Measurements from ENCODE around the gene CEACAM4. TPM values are rescaled to one million over a fixed set of nuclear protein-coding genes. Genes with fewer than 3 reads are reported as not detected.

The CEACAM4 gene
- total RNA-seq, 1 experiment from 2014 or later: not detected

DNA sequence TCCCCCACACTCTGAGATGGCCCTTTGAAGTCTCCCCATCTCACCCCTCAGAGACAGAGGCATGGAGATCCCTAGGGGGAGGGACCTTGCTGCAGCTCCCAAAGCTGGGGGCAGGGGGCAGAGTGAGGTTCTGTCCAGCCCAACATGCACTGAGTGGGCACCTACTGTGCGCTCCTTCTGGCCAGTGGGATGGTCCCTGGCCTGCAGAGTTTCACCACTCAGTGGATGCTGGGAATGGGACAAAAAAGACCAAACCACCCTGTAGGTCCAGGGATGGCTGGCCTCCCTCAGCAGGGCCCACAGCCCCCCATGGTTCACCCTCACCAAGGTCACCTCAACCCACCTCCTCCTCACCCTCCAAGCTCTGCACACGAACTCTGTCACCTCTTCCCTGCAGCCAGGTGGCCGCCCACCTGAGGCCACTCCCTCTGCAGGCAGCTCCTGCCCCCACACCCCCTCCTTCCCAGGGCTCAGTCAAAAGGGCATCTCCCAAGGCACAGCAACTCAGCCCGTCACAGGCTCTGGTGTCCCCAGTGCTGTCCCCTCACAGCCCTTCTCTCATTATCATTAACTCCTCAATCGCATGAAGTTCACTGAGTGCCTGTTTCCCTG lies 34.8 kb downstream of the CEACAM4 start:
- H3K4me2 ChIP-seq (ENCODE audit: low read length): no peak overlapping the region
- ChIA-PET RAD21 (ENCODE audit: low non-redundant PET in 1 of 2, low total read pairs in 2 of 2, uncharacterized antibody in 2 of 2, unreplicated experiment in 2 of 2) (no interaction called here), POLR2A (no interaction called here), CTCF (no interaction called here)
- no TSS peak for BruUV-seq (replicated peaks)
- H3K79me2 ChIP-seq (ENCODE audit: insufficient read depth, low read length): no peaks in the 10 kb centered on the region
- no peak overlapping the region for H3K27ac ChIP-seq (ENCODE audit: low read depth, low read length)
- no peaks in the 10 kb centered on the region for H3K4me1 ChIP-seq (ENCODE audit: control insufficient read depth in 1 of 2, insufficient read depth in 2 of 2, low read length in 2 of 2)
- peaks cover 7% of the 10 kb centered on the region; the same call in 1 of the 2 replicates for H3K27me3 ChIP-seq (ENCODE audit: insufficient read depth, low read length)
- no peak for ATAC-seq
- no peak overlapping the region for H3K9ac ChIP-seq (ENCODE audit: low read length)
- no peaks in the 10 kb centered on the region for H3K36me3 ChIP-seq (ENCODE audit: control insufficient read depth in 1 of 2, insufficient read depth in 2 of 2, low read length in 2 of 2)
- no peak overlapping the region for H3K4me3 ChIP-seq (replicated peaks in 1 of 2; ENCODE audit: low read depth in 1 of 2, low read length in 2 of 2)
- no peaks in the 10 kb centered on the region for H3K9me3 ChIP-seq (ENCODE audit: control insufficient read depth in 1 of 2, insufficient read depth in 1 of 2, low read depth in 1 of 2, low read length in 2 of 2)
- TF ChIP-seq ZFX (IDR thresholded peaks at IDR 0.05) (no peak), RAD21 (IDR thresholded peaks at IDR 0.05; ENCODE audit: low read depth) (no peak), EZH2 (IDR thresholded peaks at IDR 0.05) (no peak), CBX3 (IDR thresholded peaks at IDR 0.05; ENCODE audit: low read depth) (no peak)
- TF ChIP-seq, protein P1, sequence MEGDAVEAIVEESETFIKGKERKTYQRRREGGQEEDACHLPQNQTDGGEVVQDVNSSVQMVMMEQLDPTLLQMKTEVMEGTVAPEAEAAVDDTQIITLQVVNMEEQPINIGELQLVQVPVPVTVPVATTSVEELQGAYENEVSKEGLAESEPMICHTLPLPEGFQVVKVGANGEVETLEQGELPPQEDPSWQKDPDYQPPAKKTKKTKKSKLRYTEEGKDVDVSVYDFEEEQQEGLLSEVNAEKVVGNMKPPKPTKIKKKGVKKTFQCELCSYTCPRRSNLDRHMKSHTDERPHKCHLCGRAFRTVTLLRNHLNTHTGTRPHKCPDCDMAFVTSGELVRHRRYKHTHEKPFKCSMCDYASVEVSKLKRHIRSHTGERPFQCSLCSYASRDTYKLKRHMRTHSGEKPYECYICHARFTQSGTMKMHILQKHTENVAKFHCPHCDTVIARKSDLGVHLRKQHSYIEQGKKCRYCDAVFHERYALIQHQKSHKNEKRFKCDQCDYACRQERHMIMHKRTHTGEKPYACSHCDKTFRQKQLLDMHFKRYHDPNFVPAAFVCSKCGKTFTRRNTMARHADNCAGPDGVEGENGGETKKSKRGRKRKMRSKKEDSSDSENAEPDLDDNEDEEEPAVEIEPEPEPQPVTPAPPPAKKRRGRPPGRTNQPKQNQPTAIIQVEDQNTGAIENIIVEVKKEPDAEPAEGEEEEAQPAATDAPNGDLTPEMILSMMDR (IDR thresholded peaks at IDR 0.05 in 2 of 3, conservative IDR thresholded peaks at IDR 0.05 in 1 of 3; ENCODE audit: borderline replicate concordance in 1 of 3, insufficient read depth in 1 of 3, low read depth in 2 of 3, low read length in 2 of 3): no peak
- TF ChIP-seq, protein P2, sequence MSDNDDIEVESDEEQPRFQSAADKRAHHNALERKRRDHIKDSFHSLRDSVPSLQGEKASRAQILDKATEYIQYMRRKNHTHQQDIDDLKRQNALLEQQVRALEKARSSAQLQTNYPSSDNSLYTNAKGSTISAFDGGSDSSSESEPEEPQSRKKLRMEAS (IDR thresholded peaks at IDR 0.05): no peak
- no peak for DNase-seq (ENCODE audit: low read depth, low spot score)
- no peaks in the 10 kb centered on the region for H3K9me2 ChIP-seq (ENCODE audit: insufficient read depth)
- no peak overlapping the region for H2AFZ ChIP-seq (ENCODE audit: low read depth, low read length, poor library complexity, severe bottlenecking)
- intact Hi-C loops (cut with micrococcal nuclease): loop anchor here (2.0 kb wide), 1 partner anchor 25 kb away; no protein-coding TSS in a partner anchor
- H4K20me1 ChIP-seq (ENCODE audit: insufficient read depth): no peaks in the 10 kb centered on the region

DNA sequence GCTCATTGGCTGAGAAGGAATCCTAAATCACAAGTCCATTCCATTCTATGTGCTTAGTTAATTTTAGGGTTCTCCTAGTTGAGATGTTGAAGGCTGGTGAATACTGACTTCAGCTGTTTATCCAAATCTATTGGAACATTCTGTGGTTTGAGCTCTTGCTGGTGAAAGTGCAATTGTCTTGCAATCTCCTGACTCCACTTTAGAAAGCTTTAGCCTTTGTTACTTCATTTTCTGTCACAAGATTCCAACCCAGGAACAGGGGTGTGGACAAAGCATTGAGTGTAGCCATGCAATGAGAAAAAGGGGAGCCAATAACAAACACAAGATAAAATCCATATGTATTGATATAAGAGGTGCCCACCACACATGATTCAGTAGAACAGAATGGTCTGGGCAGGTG lies 35.9 kb downstream of the CEACAM4 start:
- Histone ChIP-seq H4K20me1 (ENCODE audit: insufficient read depth) (no peaks in the 10 kb centered on the region), H3K79me2 (ENCODE audit: insufficient read depth, low read length) (no peaks in the 10 kb centered on the region), H2AFZ (ENCODE audit: low read depth, low read length, poor library complexity, severe bottlenecking) (no peak overlapping the region), H3K27ac (ENCODE audit: low read depth, low read length) (no peak overlapping the region), H3K27me3 (ENCODE audit: insufficient read depth, low read length) (no peaks in the 10 kb centered on the region), H3K9ac (ENCODE audit: low read length) (no peak overlapping the region), H3K4me1 (ENCODE audit: control insufficient read depth in 1 of 2, insufficient read depth in 2 of 2, low read length in 2 of 2) (no peaks in the 10 kb centered on the region), H3K9me2 (ENCODE audit: insufficient read depth) (no peaks in the 10 kb centered on the region), H3K4me2 (ENCODE audit: low read length) (no peak overlapping the region), H3K9me3 (ENCODE audit: control insufficient read depth in 1 of 2, insufficient read depth in 1 of 2, low read depth in 1 of 2, low read length in 2 of 2) (no peaks in the 10 kb centered on the region), H3K36me3 (ENCODE audit: control insufficient read depth in 1 of 2, insufficient read depth in 2 of 2, low read length in 2 of 2) (no peaks in the 10 kb centered on the region), H3K4me3 (replicated peaks in 1 of 2; ENCODE audit: low read depth in 1 of 2, low read length in 2 of 2) (no peak overlapping the region)
- TF ChIP-seq ZNF274 (IDR thresholded peaks at IDR 0.05; ENCODE audit: low read depth, low read length): no peak
- no peak for TF ChIP-seq CEBPB (IDR thresholded peaks at IDR 0.05; ENCODE audit: low read depth)
- TF ChIP-seq, protein P1 (IDR thresholded peaks at IDR 0.05 in 2 of 3, conservative IDR thresholded peaks at IDR 0.05 in 1 of 3; ENCODE audit: borderline replicate concordance in 1 of 3, insufficient read depth in 1 of 3, low read depth in 2 of 3, low read length in 2 of 3): no peak
- no peak for TF ChIP-seq RAD21 (IDR thresholded peaks at IDR 0.05; ENCODE audit: low read depth)
- TF ChIP-seq, protein P3, sequence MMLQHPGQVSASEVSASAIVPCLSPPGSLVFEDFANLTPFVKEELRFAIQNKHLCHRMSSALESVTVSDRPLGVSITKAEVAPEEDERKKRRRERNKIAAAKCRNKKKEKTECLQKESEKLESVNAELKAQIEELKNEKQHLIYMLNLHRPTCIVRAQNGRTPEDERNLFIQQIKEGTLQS (IDR thresholded peaks at IDR 0.05): no peak
- no peak for TF ChIP-seq JUND (IDR thresholded peaks at IDR 0.05)
- no peak for TF ChIP-seq POLR2A (IDR thresholded peaks at IDR 0.05; ENCODE audit: borderline replicate concordance, extremely low read depth, insufficient read depth, insufficient read length)
- TF ChIP-seq TCF7L2 (IDR thresholded peaks at IDR 0.05; ENCODE audit: borderline replicate concordance, extremely low read depth, insufficient read depth, insufficient read length): no peak
- TF ChIP-seq EZH2 (IDR thresholded peaks at IDR 0.05): no peak
- TF ChIP-seq FOSL1 (IDR thresholded peaks at IDR 0.05; ENCODE audit: low read depth): no peak
- TF ChIP-seq ZFX (IDR thresholded peaks at IDR 0.05): no peak
- ATAC-seq (no peak), DNase-seq (ENCODE audit: low read depth, low spot score) (no peak)
- CTCF ChIA-PET: interaction anchor here (1.1 kb wide), 1 partner anchor 29 kb away, joined by 3 read pairs; no protein-coding TSS in a partner anchor
- POLR2A ChIA-PET: no interaction called here
- RAD21 ChIA-PET (ENCODE audit: low non-redundant PET in 1 of 2, low total read pairs in 2 of 2, uncharacterized antibody in 2 of 2, unreplicated experiment in 2 of 2): interaction anchor here in 1 of 2 experiments (0.6 kb wide), 1 partner anchor 175 kb away, joined by 3 read pairs; no protein-coding TSS in a partner anchor
- intact Hi-C loops (cut with micrococcal nuclease): loop anchor here (2.0 kb wide), 1 partner anchor 26 kb away; no protein-coding TSS in a partner anchor
- no TSS peak for BruUV-seq (replicated peaks)

Measured in HCT116 (cell line).